H1 (cell line): ENCODE measurements around the gene FOSL2. TPM values are rescaled to one million over a fixed set of nuclear protein-coding genes. Genes with fewer than 3 reads are reported as not detected.

Experiments
- CTCF ChIA-PET: fragments of 300-600 bp; sonication (Branson Sonifier 250); formaldehyde crosslinking; loops from one replicate; lab custom pipeline; 2021; ENCODE audit not compliant: partially characterized antibody; lab: Charles Lee
- POLR2A ChIA-PET: fragments of 300-600 bp; sonication (Branson Sonifier 250); formaldehyde crosslinking; loops from one replicate; lab custom pipeline; 2021; ENCODE audit warnings: inconsistent platforms; ENCODE audit not compliant: partially characterized antibody; lab: Charles Lee
- DNase-seq, 2 experiments: peaks; one replicate each; pipeline versions ENCODE4 v3.0.0 to v3.0.0-alpha.2; 2010 to 2022; ENCODE audit warnings: low spot score in 2 of 2, low read depth in 1 of 2, mixed read lengths in 1 of 2
- FAIRE-seq: peaks from 2 replicates; lab custom pipeline; 2011; peaks lifted over from hg19 to GRCh38; lab: Jason Lieb, UNC
- H2AFZ ChIP-seq: 2 replicates; pipeline ENCODE4 v1.8.1; 2012; ENCODE audit warnings: low read length, inconsistent platforms
- H2AK5ac ChIP-seq: 2 replicates; pipeline ENCODE4 v1.6.1; 2013; ENCODE audit warnings: low read depth, low read length
- H2BK120ac ChIP-seq: replicated peaks from 2 replicates; pipeline ENCODE3; 2013; ENCODE audit warnings: low read depth, low read length, inconsistent platforms
- H2BK12ac ChIP-seq: 2 replicates; pipeline ENCODE4 v1.6.1; 2013; ENCODE audit warnings: low read depth, low read length
- H2BK15ac ChIP-seq: 2 replicates; pipeline ENCODE4 v1.6.1; 2013; ENCODE audit warnings: low read length
- H2BK20ac ChIP-seq: 2 replicates; pipeline ENCODE4 v1.6.1; 2013; ENCODE audit warnings: low read length
- H2BK5ac ChIP-seq: 2 replicates; pipeline ENCODE4 v1.6.1; 2013; ENCODE audit warnings: low read depth, low read length
- H3K14ac ChIP-seq: 2 replicates; pipeline ENCODE4 v1.6.1; 2013; ENCODE audit warnings: inconsistent platforms; ENCODE audit not compliant: insufficient read length
- H3K18ac ChIP-seq: 2 replicates; pipeline ENCODE4 v1.6.1; 2013; ENCODE audit warnings: low read length; ENCODE audit errors: extremely low read depth
- H3K23ac ChIP-seq: 2 replicates; pipeline ENCODE4 v1.6.1; 2013; ENCODE audit warnings: inconsistent platforms; ENCODE audit not compliant: insufficient read length
- H3K23me2 ChIP-seq: 2 replicates; pipeline ENCODE4 v1.6.1; 2013; ENCODE audit warnings: low read depth, low read length
- H3K27ac ChIP-seq: 2 replicates; pipeline ENCODE4 v1.6.1; 2011; ENCODE audit warnings: low read depth, low read length, inconsistent platforms
- H3K27me3 ChIP-seq, 4 experiments: replicated peaks in 1 of 4; 1 replicate in 1 of 4; 2 replicates in 3 of 4; pipeline versions ENCODE4 v1.6.1 to v1.8.1; 2011 to 2013; ENCODE audit warnings: low read length in 3 of 4, mild to moderate bottlenecking in 3 of 4, inconsistent platforms in 2 of 4, mixed read lengths in 2 of 4, moderate library complexity in 1 of 4; ENCODE audit not compliant: control insufficient read depth in 3 of 4, insufficient read depth in 3 of 4; ENCODE audit errors: extremely low read depth in 1 of 4
- H3K36me3 ChIP-seq, 4 experiments: 2 replicates each; pipeline versions ENCODE4 v1.6.1 to v1.8.1; 2011 to 2013; ENCODE audit warnings: mild to moderate bottlenecking in 4 of 4, low read length in 3 of 4, moderate library complexity in 2 of 4, control low read depth in 1 of 4, inconsistent platforms in 1 of 4; ENCODE audit not compliant: insufficient read depth in 4 of 4, control insufficient read depth in 2 of 4
- H3K4ac ChIP-seq: replicated peaks from 2 replicates; pipeline ENCODE3; 2013; ENCODE audit warnings: low read length, low read depth, mixed read lengths, inconsistent platforms; ENCODE audit not compliant: insufficient read length
- H3K4me1 ChIP-seq, 4 experiments: replicated peaks in 1 of 4; 1 replicate in 1 of 4; 2 replicates in 3 of 4; pipeline versions ENCODE4 v1.6.1 to v1.8.1; 2011 to 2013; ENCODE audit warnings: low read length in 3 of 4, inconsistent platforms in 2 of 4, mixed read lengths in 1 of 4; ENCODE audit not compliant: insufficient read depth in 4 of 4, control insufficient read depth in 3 of 4
- H3K4me2 ChIP-seq, 2 experiments: 2 replicates each; pipeline versions ENCODE4 v1.6.1 to v1.8.1; 2011 to 2013; ENCODE audit warnings: low read depth in 2 of 2, low read length in 2 of 2, control low read depth in 1 of 2, inconsistent platforms in 1 of 2, mild to moderate bottlenecking in 1 of 2; ENCODE audit not compliant: insufficient read depth in 1 of 2
- H3K4me3 ChIP-seq, 4 experiments: fragments of 200-600, 300-600 bp in 1 of 4; sonication (generic), shearing (Covaris generic), sonication (Bioruptor Twin) in 1 of 4; 2 replicates each; pipeline versions ENCODE4 v1.5.1 to v1.8.1; 2011 to 2016; ENCODE audit warnings: low read length in 4 of 4, low read depth in 3 of 4, control low read depth in 2 of 4, inconsistent platforms in 2 of 4, mild to moderate bottlenecking in 2 of 4, mixed read lengths in 1 of 4, moderate library complexity in 1 of 4; ENCODE audit not compliant: insufficient read depth in 2 of 4; ENCODE audit errors: extremely low read depth in 1 of 4
- H3K56ac ChIP-seq: replicated peaks from 2 replicates; pipeline ENCODE3; 2013; ENCODE audit warnings: low read depth, mild to moderate bottlenecking, mixed read lengths, low read length, inconsistent platforms; ENCODE audit not compliant: insufficient read length
- H3K79me1 ChIP-seq: 2 replicates; pipeline ENCODE4 v1.6.1; 2013; ENCODE audit warnings: low read depth, low read length, control low read depth
- H3K79me2 ChIP-seq, 2 experiments: 2 replicates each; pipeline versions ENCODE4 v1.6.1 to v1.8.1; 2012 to 2013; ENCODE audit warnings: low read length in 2 of 2, mild to moderate bottlenecking in 2 of 2, inconsistent platforms in 1 of 2; ENCODE audit not compliant: insufficient read depth in 2 of 2, control insufficient read depth in 1 of 2
- H3K9ac ChIP-seq, 4 experiments: replicated peaks in 1 of 4; 1 replicate in 1 of 4; 2 replicates in 3 of 4; pipeline versions ENCODE4 v1.6.1 to v1.8.1; 2011 to 2013; ENCODE audit warnings: low read depth in 3 of 4, low read length in 3 of 4, control low read depth in 2 of 4, mild to moderate bottlenecking in 2 of 4, moderate library complexity in 2 of 4, inconsistent platforms in 1 of 4; ENCODE audit errors: extremely low read depth in 1 of 4
- H3K9me3 ChIP-seq, 2 experiments: 2 replicates each; pipeline versions ENCODE4 v1.6.1 to v1.8.1; 2012 to 2013; ENCODE audit warnings: mild to moderate bottlenecking in 2 of 2, moderate library complexity in 2 of 2, control low read depth in 1 of 2, inconsistent platforms in 1 of 2, low read depth in 1 of 2, low read length in 1 of 2, mixed read lengths in 1 of 2; ENCODE audit not compliant: insufficient read depth in 2 of 2
- H4K20me1 ChIP-seq, 2 experiments: replicated peaks in 1 of 2; 2 replicates each; pipeline versions ENCODE3 to v1.8.1; 2011 to 2013; ENCODE audit warnings: inconsistent platforms in 2 of 2, low read length in 2 of 2, mild to moderate bottlenecking in 1 of 2; ENCODE audit not compliant: insufficient read depth in 2 of 2, control insufficient read depth in 1 of 2
- H4K5ac ChIP-seq: 2 replicates; pipeline ENCODE4 v1.6.1; 2013; ENCODE audit warnings: low read length, low read depth, mixed read lengths, inconsistent platforms; ENCODE audit not compliant: insufficient read length
- H4K8ac ChIP-seq: 2 replicates; pipeline ENCODE4 v1.8.0; 2013; ENCODE audit warnings: mild to moderate bottlenecking, moderate library complexity, low read length, inconsistent platforms; ENCODE audit not compliant: insufficient read depth; ENCODE audit errors: extremely low read depth
- H4K91ac ChIP-seq: replicated peaks from 2 replicates; pipeline ENCODE3; 2013; ENCODE audit warnings: low read length, mixed read lengths, inconsistent platforms; ENCODE audit not compliant: insufficient read length
- GTF2F1 ChIP-seq: IDR thresholded peaks from 2 replicates; pipeline ENCODE4 v1.6.1; 2012; ENCODE audit warnings: low read depth, low read length, improper control_type of control experiment, borderline replicate concordance
- SP1 ChIP-seq: IDR thresholded peaks from 2 replicates; pipeline ENCODE4 v1.6.1; 2011; ENCODE audit warnings: low read depth, low read length
- WGBS, 2 experiments: shearing (Covaris generic) in 1 of 2; methylation state at CpG; one replicate each; pipeline versions ENCODE4 v1.1.6 to v1.1.7; 2013 to 2015; ENCODE audit warnings: low lambda C conversion rate in 2 of 2, mixed read lengths in 2 of 2, inconsistent platforms in 1 of 2, low coverage in 1 of 2, missing lambda C conversion rate in 1 of 2; ENCODE audit not compliant: insufficient replicate concordance in 2 of 2, insufficient coverage in 1 of 2, insufficient read length in 1 of 2; ENCODE audit errors: extremely low coverage in 1 of 2, missing lambda C conversion rate in 1 of 2; 5-methylcytosine and 5-hydroxymethylcytosine counted together
- polyA plus RNA-seq, 7 experiments: library from polyadenylated mRNA; depleted of rRNA in 3 of 7; stranded (reverse) in 5 of 7; unstranded in 2 of 7; fragments of >200 nt in 5 of 7; fragments of 200-250 nt in 2 of 7; gene quantifications; 1 replicate in 5 of 7; 2 replicates in 1 of 7; 4 replicates in 1 of 7; pipeline versions ENCODE4 v1.2.1 to v1.2.3, GENCODE V29; 2011 to 2013; ENCODE audit warnings: missing spikeins in 2 of 7, mixed read lengths in 2 of 7
- total RNA-seq: library from RNA; stranded (reverse); fragmentation: NEBNext Ultra II Directional; extraction: Animal tissue kit (Norgen Biotek cat#: 25700); gene quantifications from 2 replicates; pipeline ENCODE4 v1.2.1, GENCODE V29; 2021

FOSL2 gene
- total and polyA plus RNA-seq, 2 of the 8 experiments (the other 6 are each of a cell fraction or from before 2014, with no cell fraction given): 1.5 to 4.5 TPM

GRCh38 chr2:28399956-28400355 lies 7.3 kb downstream of the FOSL2 start:
- FAIRE-seq: no peak
- Histone ChIP-seq H3K27ac (no peak overlapping the region), H4K91ac (no peak overlapping the region), H4K8ac (no peak overlapping the region), H3K4ac (no peak overlapping the region), H2AK5ac (no peak overlapping the region), H2BK12ac (no peak overlapping the region), H3K4me1 (no peaks in the 10 kb centered on the region; a peak in 1 of 7 replicates), H2BK120ac (no peak overlapping the region), H3K23ac (no peak overlapping the region), H3K14ac (no peak overlapping the region), H3K79me2 (no peaks in the 10 kb centered on the region), H3K18ac (no peak overlapping the region), H3K23me2 (no peaks in the 10 kb centered on the region), H3K56ac (no peak overlapping the region), H3K4me2 (no peak overlapping the region), H4K20me1 (peaks cover 3 to 9% of the 10 kb centered on the region in 2 experiments), H3K9ac (no peak overlapping the region), H2BK15ac (no peak overlapping the region), H3K36me3 (no peaks in the 10 kb centered on the region; a peak in 2 of 8 replicates), H3K79me1 (no peaks in the 10 kb centered on the region; the same call in 1 of the 2 replicates), H2BK5ac (no peak overlapping the region), H2BK20ac (no peak overlapping the region), H3K4me3 (no peak overlapping the region), H2AFZ (no peak overlapping the region), H3K27me3 (peaks cover 3 to 7% (median 7%) of the 10 kb centered on the region in 4 experiments; a peak in 6 of 7 replicates), H4K5ac (no peak overlapping the region), H3K9me3 (no peaks in the 10 kb centered on the region)
- 67% methylated on average over 6 of the region's 6 CpGs; no CpG with 5 or more reads in 1 of the 2 experiments for WGBS, 2 experiments
- ChIA-PET CTCF (interaction anchor here (0.7 to 3.9 kb wide), 5 partner anchors 12 to 696 kb away, joined by 3 to 28 read pairs (median 4); no protein-coding TSS in a partner anchor), POLR2A (interaction anchor here (0.9 to 1.0 kb wide), 2 partner anchors 9 to 13 kb away, joined by 3 to 4 read pairs; no protein-coding TSS in a partner anchor)
- DNase-seq: no peak
- TF ChIP-seq GTF2F1: no peak
- TF ChIP-seq SP1: no peak
